Measurements from ENCODE around the gene LARGE2. TPM values are rescaled to one million over a fixed set of nuclear protein-coding genes. Genes with fewer than 3 reads are reported as not detected.
A peak's percentile ranks its signal among the peaks of the same experiment; 100 is the strongest.

The LARGE2 gene
- total and polyA plus RNA-seq, 9 of the 15 experiments (the other 6 are each of a cell fraction or from before 2014, with no cell fraction given), result 0.56 to 14.1 (median 6.6) TPM

DNA sequence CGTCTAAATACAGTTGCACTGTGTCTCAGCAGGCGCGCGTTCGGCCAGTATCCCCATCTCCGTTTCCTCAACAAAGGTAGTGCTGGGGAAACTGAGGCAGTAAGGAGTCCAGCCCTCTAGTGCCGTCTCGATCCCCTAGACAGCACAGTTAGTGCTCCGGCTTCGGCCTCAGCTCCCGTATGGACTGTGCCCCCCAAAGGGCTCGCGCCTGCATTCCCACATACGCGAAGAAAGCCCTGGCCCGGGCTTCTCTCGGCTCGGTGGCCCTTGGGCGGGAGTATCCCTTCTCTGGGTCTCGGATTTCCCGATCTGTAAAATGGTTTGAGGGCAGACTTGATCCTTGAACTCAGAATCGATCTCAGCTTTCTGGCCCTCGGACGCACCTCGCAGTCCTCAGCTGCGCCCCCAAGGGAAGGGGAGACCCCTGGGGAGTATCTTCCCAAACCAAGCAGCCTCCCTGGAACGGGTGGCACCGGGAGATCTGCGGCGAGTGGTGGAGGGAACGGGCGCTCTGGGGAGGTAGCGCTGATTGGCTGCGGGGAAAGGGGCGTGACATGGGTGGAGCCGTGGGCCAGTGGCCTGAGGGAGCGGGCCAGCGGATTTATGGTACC is 4.0 kb upstream of the LARGE2 start:
- Histone ChIP-seq H3K27ac (ENCODE audit: extremely low read depth, low read depth, low read length) (peak overlapping the region; percentile 88), H3K9me3 (replicated peaks; ENCODE audit: control insufficient read depth, insufficient read depth, low read depth, low read length) (no peaks in the 10 kb centered on the region), H3K9me1 (ENCODE audit: control insufficient read depth, insufficient read depth, low read length) (no peaks in the 10 kb centered on the region), H3K4me2 (ENCODE audit: insufficient read depth, low read length) (peak overlapping the region; percentile 94), H3K27me3 (ENCODE audit: control insufficient read depth in 2 of 2, insufficient read depth in 2 of 2, low read length in 2 of 2) (no peaks in the 10 kb centered on the region), H3K79me2 (ENCODE audit: control insufficient read depth, insufficient read depth, low read length) (peaks cover 18% of the 10 kb centered on the region), H3K4me3 (peak overlapping the region; percentile 72), H3K4me1 (replicated peaks in 1 of 2; ENCODE audit: control insufficient read depth in 2 of 2, insufficient read depth in 2 of 2, low read length in 2 of 2) (peaks cover 11 to 57% of the 10 kb centered on the region in 2 experiments), H2AFZ (ENCODE audit: low read depth, low read length) (peak overlapping the region; percentile 89), H3K9ac (ENCODE audit: insufficient read depth in 1 of 2, low read depth in 2 of 2, low read length in 2 of 2) (peak overlapping the region; percentile 79 to 93), H4K20me1 (replicated peaks; ENCODE audit: control insufficient read depth, insufficient read depth, low read length) (no peaks in the 10 kb centered on the region), H3K36me3 (ENCODE audit: control insufficient read depth, insufficient read depth, low read length) (peaks cover 29% of the 10 kb centered on the region; the same call in 2 of the 3 replicates)
- ATAC-seq, result peak; percentile 86
- in situ Hi-C loops (cut with MboI) (no loop called here), intact Hi-C loops (cut with micrococcal nuclease) (no loop called here)
- 1% methylated on average over 32 of the region's 38 CpGs for WGBS (ENCODE audit: insufficient coverage, low coverage, missing lambda C conversion rate)
- peak; percentile 83 for FAIRE-seq
- DNase-seq (ENCODE audit: extremely low read depth in 1 of 4, low spot score in 3 of 4), result peak; percentile 89 to 94 (median 90)
- BruUV-seq (replicated peaks), result no TSS peak
- ChIA-PET CTCF (ENCODE audit: low intra/inter-chr PET ratio) (no interaction called here), POLR2A (interaction anchor here (0.6 to 1.1 kb wide), 12 partner anchors 8 to 85 kb away, joined by 3 to 8 read pairs (median 3); no protein-coding TSS in a partner anchor)
- TF ChIP-seq CHD4 (IDR thresholded peaks at IDR 0.05; ENCODE audit: insufficient read depth, insufficient replicate concordance, low read depth, low read length, poor library complexity, severe bottlenecking) (no peak), NONO (IDR thresholded peaks at IDR 0.05; ENCODE audit: low read depth in 2 of 2, low read length in 1 of 2) (no peak), THAP7 (CRISPR knock-in tag; IDR thresholded peaks at IDR 0.05) (no peak), ETV1 (tag; conservative IDR thresholded peaks at IDR 0.05; ENCODE audit: low read depth) (no peak), ZNF263 (CRISPR knock-in tag; IDR thresholded peaks at IDR 0.05; ENCODE audit: borderline replicate concordance) (0 out of 2 replicates have a peak, but pooled peaks have one; percentile 40), MCM2 (IDR thresholded peaks at IDR 0.05; ENCODE audit: low read depth) (no peak), TBL1XR1 (IDR thresholded peaks at IDR 0.05; ENCODE audit: low read length in 2 of 2) (no peak)
- TF ChIP-seq, protein P1, sequence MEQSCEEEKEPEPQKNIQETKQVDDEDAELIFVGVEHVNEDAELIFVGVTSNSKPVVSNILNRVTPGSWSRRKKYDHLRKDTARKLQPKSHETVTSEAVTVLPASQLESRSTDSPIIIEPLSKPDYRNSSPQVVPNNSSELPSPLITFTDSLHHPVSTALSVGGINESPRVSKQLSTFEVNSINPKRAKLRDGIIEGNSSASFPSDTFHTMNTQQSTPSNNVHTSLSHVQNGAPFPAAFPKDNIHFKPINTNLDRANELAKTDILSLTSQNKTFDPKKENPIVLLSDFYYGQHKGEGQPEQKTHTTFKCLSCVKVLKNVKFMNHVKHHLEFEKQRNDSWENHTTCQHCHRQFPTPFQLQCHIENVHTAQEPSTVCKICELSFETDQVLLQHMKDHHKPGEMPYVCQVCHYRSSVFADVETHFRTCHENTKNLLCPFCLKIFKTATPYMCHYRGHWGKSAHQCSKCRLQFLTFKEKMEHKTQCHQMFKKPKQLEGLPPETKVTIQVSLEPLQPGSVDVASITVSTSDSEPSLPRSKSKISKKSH (CRISPR knock-in tag; IDR thresholded peaks at IDR 0.05), result no peak
- TF ChIP-seq, protein P2, sequence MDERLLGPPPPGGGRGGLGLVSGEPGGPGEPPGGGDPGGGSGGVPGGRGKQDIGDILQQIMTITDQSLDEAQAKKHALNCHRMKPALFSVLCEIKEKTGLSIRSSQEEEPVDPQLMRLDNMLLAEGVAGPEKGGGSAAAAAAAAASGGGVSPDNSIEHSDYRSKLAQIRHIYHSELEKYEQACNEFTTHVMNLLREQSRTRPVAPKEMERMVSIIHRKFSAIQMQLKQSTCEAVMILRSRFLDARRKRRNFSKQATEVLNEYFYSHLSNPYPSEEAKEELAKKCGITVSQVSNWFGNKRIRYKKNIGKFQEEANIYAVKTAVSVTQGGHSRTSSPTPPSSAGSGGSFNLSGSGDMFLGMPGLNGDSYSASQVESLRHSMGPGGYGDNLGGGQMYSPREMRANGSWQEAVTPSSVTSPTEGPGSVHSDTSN (CRISPR knock-in tag; IDR thresholded peaks at IDR 0.05; ENCODE audit: low read depth), result no peak
- TF ChIP-seq, protein P2 (tag; conservative IDR thresholded peaks at IDR 0.05; ENCODE audit: low read depth), result no peak
- TF ChIP-seq, protein P3, sequence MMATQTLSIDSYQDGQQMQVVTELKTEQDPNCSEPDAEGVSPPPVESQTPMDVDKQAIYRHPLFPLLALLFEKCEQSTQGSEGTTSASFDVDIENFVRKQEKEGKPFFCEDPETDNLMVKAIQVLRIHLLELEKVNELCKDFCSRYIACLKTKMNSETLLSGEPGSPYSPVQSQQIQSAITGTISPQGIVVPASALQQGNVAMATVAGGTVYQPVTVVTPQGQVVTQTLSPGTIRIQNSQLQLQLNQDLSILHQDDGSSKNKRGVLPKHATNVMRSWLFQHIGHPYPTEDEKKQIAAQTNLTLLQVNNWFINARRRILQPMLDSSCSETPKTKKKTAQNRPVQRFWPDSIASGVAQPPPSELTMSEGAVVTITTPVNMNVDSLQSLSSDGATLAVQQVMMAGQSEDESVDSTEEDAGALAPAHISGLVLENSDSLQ (IDR thresholded peaks at IDR 0.05), result peak; percentile 76
- TF ChIP-seq, protein P4, sequence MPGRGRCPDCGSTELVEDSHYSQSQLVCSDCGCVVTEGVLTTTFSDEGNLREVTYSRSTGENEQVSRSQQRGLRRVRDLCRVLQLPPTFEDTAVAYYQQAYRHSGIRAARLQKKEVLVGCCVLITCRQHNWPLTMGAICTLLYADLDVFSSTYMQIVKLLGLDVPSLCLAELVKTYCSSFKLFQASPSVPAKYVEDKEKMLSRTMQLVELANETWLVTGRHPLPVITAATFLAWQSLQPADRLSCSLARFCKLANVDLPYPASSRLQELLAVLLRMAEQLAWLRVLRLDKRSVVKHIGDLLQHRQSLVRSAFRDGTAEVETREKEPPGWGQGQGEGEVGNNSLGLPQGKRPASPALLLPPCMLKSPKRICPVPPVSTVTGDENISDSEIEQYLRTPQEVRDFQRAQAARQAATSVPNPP (IDR thresholded peaks at IDR 0.05; ENCODE audit: borderline replicate concordance, insufficient read depth, insufficient read length), result no peak

All from K562 (cell line).